ENCODE results near the gene SIX4.
A peak's percentile ranks its signal among the peaks of the same experiment; 100 is the strongest.

- peak; percentile 94 for TF ChIP-seq POLR2A (IDR thresholded peaks at IDR 0.05)
- TF ChIP-seq, protein P1, sequence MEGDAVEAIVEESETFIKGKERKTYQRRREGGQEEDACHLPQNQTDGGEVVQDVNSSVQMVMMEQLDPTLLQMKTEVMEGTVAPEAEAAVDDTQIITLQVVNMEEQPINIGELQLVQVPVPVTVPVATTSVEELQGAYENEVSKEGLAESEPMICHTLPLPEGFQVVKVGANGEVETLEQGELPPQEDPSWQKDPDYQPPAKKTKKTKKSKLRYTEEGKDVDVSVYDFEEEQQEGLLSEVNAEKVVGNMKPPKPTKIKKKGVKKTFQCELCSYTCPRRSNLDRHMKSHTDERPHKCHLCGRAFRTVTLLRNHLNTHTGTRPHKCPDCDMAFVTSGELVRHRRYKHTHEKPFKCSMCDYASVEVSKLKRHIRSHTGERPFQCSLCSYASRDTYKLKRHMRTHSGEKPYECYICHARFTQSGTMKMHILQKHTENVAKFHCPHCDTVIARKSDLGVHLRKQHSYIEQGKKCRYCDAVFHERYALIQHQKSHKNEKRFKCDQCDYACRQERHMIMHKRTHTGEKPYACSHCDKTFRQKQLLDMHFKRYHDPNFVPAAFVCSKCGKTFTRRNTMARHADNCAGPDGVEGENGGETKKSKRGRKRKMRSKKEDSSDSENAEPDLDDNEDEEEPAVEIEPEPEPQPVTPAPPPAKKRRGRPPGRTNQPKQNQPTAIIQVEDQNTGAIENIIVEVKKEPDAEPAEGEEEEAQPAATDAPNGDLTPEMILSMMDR (IDR thresholded peaks at IDR 0.05) = no peak
Measured at GRCh38 chr14:60723907-60724618, at the start of gene SIX4.

All from prostate gland (tissue), 2 donors.